Measurements from ENCODE around the gene ZNF391.

ZNF391 gene

GRCh38 chr6:27400877-27401642 lies 12.5 kb downstream of the ZNF391 start:
- no peak for DNase-seq (ENCODE audit: low read depth in 2 of 2)
- TF ChIP-seq CTCF (IDR thresholded peaks at IDR 0.05; ENCODE audit: low read depth, low read length): no peak
- no peak overlapping the region for H3K4me3 ChIP-seq (replicated peaks in 1 of 2; ENCODE audit: low read depth in 2 of 2, low read length in 2 of 2)

- H3K4me3 ChIP-seq (replicated peaks in 1 of 2; ENCODE audit: low read depth in 2 of 2, low read length in 2 of 2): no peak overlapping the region
- DNase-seq (ENCODE audit: low read depth in 2 of 2): no peak
- TF ChIP-seq CTCF (IDR thresholded peaks at IDR 0.05; ENCODE audit: low read depth, low read length): no peak
Observed at GRCh38 chr6:27406085-27406484, 17.5 kb downstream of the ZNF391 start.

DNA sequence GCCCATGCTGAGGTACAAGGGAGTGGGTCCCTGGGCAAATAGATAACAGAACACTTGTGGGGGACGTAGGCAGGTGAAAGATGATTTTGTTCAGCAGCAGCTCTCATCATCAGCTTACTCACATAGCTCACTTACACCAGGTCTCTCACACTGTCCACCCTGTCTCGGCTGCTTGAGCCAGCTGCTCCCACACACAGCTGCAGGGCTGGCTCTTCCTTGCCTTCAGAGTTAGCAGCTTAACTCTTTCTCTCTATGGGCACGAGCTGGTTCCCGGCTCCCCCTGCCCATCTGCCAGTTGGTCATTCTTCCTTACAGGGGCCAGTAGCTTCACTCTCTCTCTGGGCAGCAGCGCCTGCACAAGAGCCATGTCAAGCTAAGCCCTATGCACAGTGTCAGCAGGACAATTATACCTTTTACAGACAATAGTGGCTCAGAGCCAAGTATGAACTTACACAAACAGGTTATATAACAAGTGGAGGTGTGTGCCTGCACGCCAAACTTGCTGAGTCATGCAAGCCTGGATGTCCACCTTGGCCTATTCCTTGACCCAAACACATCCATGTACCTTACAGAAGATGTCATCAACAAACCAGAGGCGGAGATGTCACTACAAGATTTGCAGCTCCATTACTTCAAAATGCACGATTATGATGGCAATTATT lies 18.7 kb downstream of the ZNF391 start:
- TF ChIP-seq CTCF (IDR thresholded peaks at IDR 0.05; ENCODE audit: low read depth, low read length): no peak
- H3K4me3 ChIP-seq (replicated peaks in 1 of 2; ENCODE audit: low read depth in 2 of 2, low read length in 2 of 2): no peak overlapping the region
- DNase-seq (ENCODE audit: low read depth in 2 of 2): no peak

GRCh38 chr6:27414300-27414699 lies 25.7 kb downstream of the ZNF391 start:
- H3K4me3 ChIP-seq (replicated peaks in 1 of 2; ENCODE audit: low read depth in 2 of 2, low read length in 2 of 2): no peak overlapping the region
- no peak for DNase-seq (ENCODE audit: low read depth in 2 of 2)
- no peak for TF ChIP-seq CTCF (IDR thresholded peaks at IDR 0.05; ENCODE audit: low read depth, low read length)

GRCh38 chr6:27414996-27415395 lies 26.4 kb downstream of the ZNF391 start:
- no peak for DNase-seq (ENCODE audit: low read depth in 2 of 2)
- no peak for TF ChIP-seq CTCF (IDR thresholded peaks at IDR 0.05; ENCODE audit: low read depth, low read length)
- H3K4me3 ChIP-seq (replicated peaks in 1 of 2; ENCODE audit: low read depth in 2 of 2, low read length in 2 of 2): no peak overlapping the region

- no peak overlapping the region for H3K4me3 ChIP-seq (replicated peaks in 1 of 2; ENCODE audit: low read depth in 2 of 2, low read length in 2 of 2)
- DNase-seq (ENCODE audit: low read depth in 2 of 2): no peak
- no peak for TF ChIP-seq CTCF (IDR thresholded peaks at IDR 0.05; ENCODE audit: low read depth, low read length)
Observed at GRCh38 chr6:27415898-27416297, 27.3 kb downstream of the ZNF391 start.
